Activated T-cell treated with anti-CD3 and anti-CD28 coated beads for 48 hours (primary cell): ENCODE results near the gene RIIAD1.
A peak's percentile ranks its signal among the peaks of the same experiment; 100 is the strongest.
"Not testable (repeated sequence)": the region's sequence is repeated elsewhere in the genome, so short reads cannot be mapped to it uniquely, and the experiment has no call there.

ENCODE experiments used
- DNase-seq: peaks from one replicate; pipeline ENCODE4 v3.0.0-alpha.2; 2020; ENCODE audit warnings: low read depth

RIIAD1 gene

GRCh38 chr1:151720974-151721787 is at the start of gene RIIAD1:
Gene RIIAD1, plus strand, starts transcription at chr1:151721522. Its CDS starts 15 bp downstream, at chr1:151721537.
- DNase-seq: peak; percentile 28

GRCh38 chr1:151673407-151673806 is 47.9 kb upstream of the RIIAD1 start:
- DNase-seq: no peak

GRCh38 chr1:151680391-151680790 is 40.9 kb upstream of the RIIAD1 start:
- no peak for DNase-seq

- no peak for DNase-seq
These were observed 40.5 kb upstream of the RIIAD1 start for GRCh38 chr1:151680826-151681225.

- no peak for DNase-seq
These were observed 39.4 kb upstream of the RIIAD1 start for GRCh38 chr1:151681923-151682322.

GRCh38 chr1:151682901-151683300 is 38.4 kb upstream of the RIIAD1 start:
- DNase-seq: not testable (repeated sequence)

GRCh38 chr1:151684128-151684527 is 37.2 kb upstream of the RIIAD1 start:
- DNase-seq: no peak

- no peak for DNase-seq
These were observed 34.8 kb upstream of the RIIAD1 start for GRCh38 chr1:151686561-151686960.

- DNase-seq: no peak
These were observed 31.8 kb upstream of the RIIAD1 start for GRCh38 chr1:151689494-151689893.

- no peak for DNase-seq
These were observed 29.1 kb upstream of the RIIAD1 start for GRCh38 chr1:151692226-151692625.

GRCh38 chr1:151693057-151693651 is 28.2 kb upstream of the RIIAD1 start:
- no peak for DNase-seq

GRCh38 chr1:151701515-151701914 is 19.8 kb upstream of the RIIAD1 start:
- no peak for DNase-seq

- DNase-seq: no peak
These were observed 18.4 kb upstream of the RIIAD1 start for GRCh38 chr1:151702936-151703335.

GRCh38 chr1:151703813-151704212 is 17.5 kb upstream of the RIIAD1 start:
- DNase-seq: no peak

- no peak for DNase-seq
These were observed 17.1 kb upstream of the RIIAD1 start for GRCh38 chr1:151704246-151704645.

GRCh38 chr1:151705146-151705545 is 16.2 kb upstream of the RIIAD1 start:
- no peak for DNase-seq

- DNase-seq: no peak
These were observed 15.4 kb upstream of the RIIAD1 start for GRCh38 chr1:151705753-151706463.

- no peak for DNase-seq
These were observed 14.6 kb upstream of the RIIAD1 start for GRCh38 chr1:151706464-151707415.

GRCh38 chr1:151707541-151708065 is 13.7 kb upstream of the RIIAD1 start:
- DNase-seq: no peak

GRCh38 chr1:151708891-151709290 is 12.4 kb upstream of the RIIAD1 start:
- DNase-seq: no peak

- peak; percentile 21 for DNase-seq
These were observed 11.0 kb upstream of the RIIAD1 start for GRCh38 chr1:151710187-151710840.
